ENCODE results near the gene ROCK1. TPM values are rescaled to one million over a fixed set of nuclear protein-coding genes. Genes with fewer than 3 reads are reported as not detected.

The ROCK1 gene
- total RNA-seq, 2 donors from 2014 or later, result 27.7 to 43.1 TPM

- no peaks in the 10 kb centered on the region for H3K36me3 ChIP-seq (replicated peaks in 1 of 2; ENCODE audit: insufficient read depth in 1 of 2, low read depth in 2 of 2)
- intact Hi-C loops (cut with DNase I), result no loop called here
- no peak overlapping the region for H3K27ac ChIP-seq
- H3K4me1 ChIP-seq, result peaks cover 9% of the 10 kb centered on the region
- no peak for ATAC-seq
- 94 to 95% methylated on average over 5 of the region's 5 CpGs for WGBS, 2 donors
- H3K27me3 ChIP-seq, result no peaks in the 10 kb centered on the region
- H3K4me3 ChIP-seq, result no peak overlapping the region
- no peaks in the 10 kb centered on the region for H3K9me3 ChIP-seq
- no peak for DNase-seq
- no peak for TF ChIP-seq POLR2A (IDR thresholded peaks at IDR 0.05)
Observed at GRCh38 chr18:21052385-21052784, 59.2 kb downstream of the ROCK1 start.

- Histone ChIP-seq H3K27ac (no peak overlapping the region), H3K4me1 (peaks cover 9% of the 10 kb centered on the region), H3K36me3 (replicated peaks in 1 of 2; ENCODE audit: insufficient read depth in 1 of 2, low read depth in 2 of 2) (no peaks in the 10 kb centered on the region), H3K4me3 (no peak overlapping the region), H3K9me3 (no peaks in the 10 kb centered on the region), H3K27me3 (no peaks in the 10 kb centered on the region)
- ATAC-seq (no peak), DNase-seq (no peak)
- intact Hi-C loops (cut with DNase I), result no loop called here
- TF ChIP-seq POLR2A (IDR thresholded peaks at IDR 0.05), result no peak
- no peak for TF ChIP-seq CTCF (IDR thresholded peaks at IDR 0.05)
- 93 to 95% methylated on average over 3 of the region's 3 CpGs for WGBS, 2 donors
Observed at GRCh38 chr18:21051620-21052019, 60.0 kb downstream of the ROCK1 start.

- Histone ChIP-seq H3K36me3 (replicated peaks in 1 of 2; ENCODE audit: insufficient read depth in 1 of 2, low read depth in 2 of 2) (no peaks in the 10 kb centered on the region), H3K27ac (no peak overlapping the region), H3K9me3 (no peaks in the 10 kb centered on the region), H3K4me3 (no peak overlapping the region), H3K27me3 (no peaks in the 10 kb centered on the region), H3K4me1 (peaks cover 9% of the 10 kb centered on the region)
- TF ChIP-seq CTCF (IDR thresholded peaks at IDR 0.05), result no peak
- TF ChIP-seq POLR2A (IDR thresholded peaks at IDR 0.05), result no peak
- no peak for DNase-seq
- no peak for ATAC-seq
- 58 to 67% methylated on average over 1 of the region's 1 CpG for WGBS, 2 donors
- intact Hi-C loops (cut with DNase I), result no loop called here
Observed at GRCh38 chr18:21049306-21049705, 62.3 kb downstream of the ROCK1 start.

GRCh38 chr18:21047126-21047525 is 64.5 kb downstream of the ROCK1 start:
- intact Hi-C loops (cut with DNase I), result no loop called here
- H3K9me3 ChIP-seq, result no peaks in the 10 kb centered on the region
- TF ChIP-seq POLR2A (IDR thresholded peaks at IDR 0.05) (no peak), CTCF (IDR thresholded peaks at IDR 0.05) (no peak)
- H3K4me1 ChIP-seq, result peaks cover 9% of the 10 kb centered on the region
- H3K4me3 ChIP-seq, result no peak overlapping the region
- ATAC-seq, result no peak
- no peak for DNase-seq
- no peak overlapping the region for H3K27ac ChIP-seq
- H3K36me3 ChIP-seq (replicated peaks in 1 of 2; ENCODE audit: insufficient read depth in 1 of 2, low read depth in 2 of 2), result no peaks in the 10 kb centered on the region
- no peaks in the 10 kb centered on the region for H3K27me3 ChIP-seq
- 88 to 89% methylated on average over 3 of the region's 3 CpGs for WGBS, 2 donors

- TF ChIP-seq CTCF (IDR thresholded peaks at IDR 0.05), result no peak
- no peak for TF ChIP-seq POLR2A (IDR thresholded peaks at IDR 0.05)
- no peak overlapping the region for H3K27ac ChIP-seq
- no peaks in the 10 kb centered on the region for H3K9me3 ChIP-seq
- intact Hi-C loops (cut with DNase I), result no loop called here
- WGBS, 2 donors, result 95% methylated on average over 2 of the region's 2 CpGs
- no peaks in the 10 kb centered on the region for H3K27me3 ChIP-seq
- peaks cover 0 to 9% of the 10 kb centered on the region in 2 donors for H3K36me3 ChIP-seq (replicated peaks in 1 of 2; ENCODE audit: insufficient read depth in 1 of 2, low read depth in 2 of 2)
- ATAC-seq (no peak), DNase-seq (no peak)
- H3K4me1 ChIP-seq, result no peaks in the 10 kb centered on the region
- H3K4me3 ChIP-seq, result no peak overlapping the region
Observed at GRCh38 chr18:21040466-21040865, 71.1 kb downstream of the ROCK1 start.

Measured in body of pancreas (tissue), 4 donors.